ENCODE data around the gene ERAP2. TPM values are rescaled to one million over a fixed set of nuclear protein-coding genes. Genes with fewer than 3 reads are reported as not detected.

ERAP2 gene
- polyA plus RNA-seq, 1 donor (not counting 4 experiments of a cell fraction or from before 2014, with no cell fraction given) = 41.0 TPM

DNA sequence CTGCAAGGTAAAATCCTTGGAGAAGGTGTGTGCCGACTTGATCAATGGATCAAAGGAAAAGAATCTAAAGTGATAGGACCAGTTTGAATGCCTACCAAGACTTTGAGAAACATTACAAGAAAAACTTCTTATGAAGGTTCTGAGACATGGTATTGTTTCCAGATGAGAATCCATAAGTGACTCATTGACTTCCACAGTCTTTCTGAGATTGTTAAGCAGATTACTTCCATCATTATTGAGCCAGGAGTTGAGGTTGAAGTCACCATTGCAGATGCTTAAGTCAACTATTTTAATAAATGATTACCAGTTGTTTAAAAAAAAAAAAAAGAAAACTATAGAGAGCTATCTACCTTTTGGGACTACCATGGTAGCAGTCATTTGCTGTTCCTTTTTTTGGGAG, 66.6 kb downstream of the ERAP2 start:
- DNase-seq (ENCODE audit: low read depth, low spot score) = no peak
- Histone ChIP-seq H3K4me1 (ENCODE audit: control insufficient read depth, extremely low read depth, insufficient read depth, low read length) (peaks cover 33% of the 10 kb centered on the region), H3K27ac (ENCODE audit: control insufficient read depth, insufficient read depth, low read length) (no peak overlapping the region), H3K9ac (ENCODE audit: control insufficient read depth, extremely low read depth, insufficient read depth, low read length) (no peak overlapping the region), H3K79me2 (ENCODE audit: control insufficient read depth, insufficient read depth, low read length) (peaks cover 90% of the 10 kb centered on the region), H2AFZ (ENCODE audit: control insufficient read depth, low read length) (no peak overlapping the region), H3K4me2 (ENCODE audit: control insufficient read depth, extremely low read depth, insufficient read depth, low read depth, low read length) (no peak overlapping the region), H4K20me1 (ENCODE audit: control insufficient read depth, extremely low read depth, insufficient read depth, low read length) (no peaks in the 10 kb centered on the region), H3K9me1 (ENCODE audit: control insufficient read depth, extremely low read depth, insufficient read depth, low read length) (no peaks in the 10 kb centered on the region), H3K9me3 (ENCODE audit: control insufficient read depth, low read depth, low read length) (no peaks in the 10 kb centered on the region), H3K27me3 (ENCODE audit: control insufficient read depth, extremely low read depth, insufficient read depth, low read length) (no peaks in the 10 kb centered on the region), H3K4me3 (ENCODE audit: control insufficient read depth in 2 of 3, extremely low read depth in 1 of 3, insufficient read depth in 2 of 3, low read depth in 1 of 3, low read length in 3 of 3) (no peak overlapping the region), H3K36me3 (ENCODE audit: control insufficient read depth in 2 of 2, extremely low read depth in 1 of 2, insufficient read depth in 2 of 2, low read length in 2 of 2) (peaks cover 0 to 2% of the 10 kb centered on the region in 2 experiments)
- TF ChIP-seq EZH2 (IDR thresholded peaks at IDR 0.05; ENCODE audit: low read length) = no peak
- TF ChIP-seq, protein P1, sequence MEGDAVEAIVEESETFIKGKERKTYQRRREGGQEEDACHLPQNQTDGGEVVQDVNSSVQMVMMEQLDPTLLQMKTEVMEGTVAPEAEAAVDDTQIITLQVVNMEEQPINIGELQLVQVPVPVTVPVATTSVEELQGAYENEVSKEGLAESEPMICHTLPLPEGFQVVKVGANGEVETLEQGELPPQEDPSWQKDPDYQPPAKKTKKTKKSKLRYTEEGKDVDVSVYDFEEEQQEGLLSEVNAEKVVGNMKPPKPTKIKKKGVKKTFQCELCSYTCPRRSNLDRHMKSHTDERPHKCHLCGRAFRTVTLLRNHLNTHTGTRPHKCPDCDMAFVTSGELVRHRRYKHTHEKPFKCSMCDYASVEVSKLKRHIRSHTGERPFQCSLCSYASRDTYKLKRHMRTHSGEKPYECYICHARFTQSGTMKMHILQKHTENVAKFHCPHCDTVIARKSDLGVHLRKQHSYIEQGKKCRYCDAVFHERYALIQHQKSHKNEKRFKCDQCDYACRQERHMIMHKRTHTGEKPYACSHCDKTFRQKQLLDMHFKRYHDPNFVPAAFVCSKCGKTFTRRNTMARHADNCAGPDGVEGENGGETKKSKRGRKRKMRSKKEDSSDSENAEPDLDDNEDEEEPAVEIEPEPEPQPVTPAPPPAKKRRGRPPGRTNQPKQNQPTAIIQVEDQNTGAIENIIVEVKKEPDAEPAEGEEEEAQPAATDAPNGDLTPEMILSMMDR (optimal IDR thresholded peaks at IDR 0.05 in 1 of 3, IDR thresholded peaks at IDR 0.05 in 1 of 3, conservative IDR thresholded peaks at IDR 0.05 in 1 of 3; ENCODE audit: extremely low read depth in 1 of 3, insufficient read depth in 2 of 3, low read length in 3 of 3) = no peak
- no peak for FAIRE-seq
- dilution Hi-C loops (cut with MboI; ENCODE audit: extremely low pct_ligation_motif_present, low sequenced_read_pairs) = no loop called here

DNA sequence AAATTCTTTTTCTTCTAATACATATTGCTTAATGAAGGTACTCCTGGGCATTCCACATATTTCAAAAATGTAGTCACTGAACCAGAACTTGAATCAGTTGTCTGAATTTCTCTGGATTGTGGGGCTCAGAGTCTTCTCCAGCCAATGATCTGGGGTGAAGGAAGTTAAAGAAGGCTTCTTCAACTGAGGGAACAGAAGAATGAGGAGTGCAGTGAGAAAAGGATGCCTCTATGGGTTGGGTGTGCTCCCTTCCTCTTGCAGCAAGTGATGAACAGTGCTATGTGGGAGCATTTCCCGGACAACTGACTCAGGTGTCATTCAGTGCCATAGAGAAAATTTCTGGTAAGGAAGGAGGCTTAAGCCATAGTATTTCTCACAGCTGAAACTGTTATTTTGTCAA, 67.5 kb downstream of the ERAP2 start:
- Histone ChIP-seq H2AFZ (ENCODE audit: control insufficient read depth, low read length) (no peak overlapping the region), H3K79me2 (ENCODE audit: control insufficient read depth, insufficient read depth, low read length) (peaks cover 88% of the 10 kb centered on the region), H3K4me3 (ENCODE audit: control insufficient read depth in 2 of 3, extremely low read depth in 1 of 3, insufficient read depth in 2 of 3, low read depth in 1 of 3, low read length in 3 of 3) (no peak overlapping the region), H3K36me3 (ENCODE audit: control insufficient read depth in 2 of 2, extremely low read depth in 1 of 2, insufficient read depth in 2 of 2, low read length in 2 of 2) (peaks cover 0 to 2% of the 10 kb centered on the region in 2 experiments), H3K4me1 (ENCODE audit: control insufficient read depth, extremely low read depth, insufficient read depth, low read length) (peaks cover 25% of the 10 kb centered on the region), H3K4me2 (ENCODE audit: control insufficient read depth, extremely low read depth, insufficient read depth, low read depth, low read length) (no peak overlapping the region), H3K9ac (ENCODE audit: control insufficient read depth, extremely low read depth, insufficient read depth, low read length) (no peak overlapping the region), H3K9me1 (ENCODE audit: control insufficient read depth, extremely low read depth, insufficient read depth, low read length) (no peaks in the 10 kb centered on the region), H4K20me1 (ENCODE audit: control insufficient read depth, extremely low read depth, insufficient read depth, low read length) (no peaks in the 10 kb centered on the region), H3K9me3 (ENCODE audit: control insufficient read depth, low read depth, low read length) (no peaks in the 10 kb centered on the region), H3K27ac (ENCODE audit: control insufficient read depth, insufficient read depth, low read length) (no peak overlapping the region), H3K27me3 (ENCODE audit: control insufficient read depth, extremely low read depth, insufficient read depth, low read length) (no peaks in the 10 kb centered on the region)
- TF ChIP-seq, protein P1 (optimal IDR thresholded peaks at IDR 0.05 in 1 of 3, IDR thresholded peaks at IDR 0.05 in 1 of 3, conservative IDR thresholded peaks at IDR 0.05 in 1 of 3; ENCODE audit: extremely low read depth in 1 of 3, insufficient read depth in 2 of 3, low read length in 3 of 3) = no peak
- no peak for DNase-seq (ENCODE audit: low read depth, low spot score)
- dilution Hi-C loops (cut with MboI; ENCODE audit: extremely low pct_ligation_motif_present, low sequenced_read_pairs) = no loop called here
- FAIRE-seq = peak; percentile 23
